Endothelial cell of umbilical vein (primary cell): ENCODE results near the gene MLYCD. TPM values are rescaled to one million over a fixed set of nuclear protein-coding genes. Genes with fewer than 3 reads are reported as not detected.

Experiments used
- BruUV-seq: library from RNA; stranded (reverse); fragments of 400-500 nt; replicated peaks from 2 replicates; lab custom pipeline; 2021; lab: Mats Ljungman, UMichigan
- CTCF ChIA-PET: fragments of 300-600, 350-600 bp; sonication (Branson Sonifier 250); formaldehyde crosslinking; loops from one replicate; lab custom pipeline; 2021; ENCODE audit warnings: antibody characterized with exemption, inconsistent platforms; lab: Charles Lee
- POLR2A ChIA-PET: fragments of 300-600, 350-600 bp; sonication (Branson Sonifier 250); formaldehyde crosslinking; loops from one replicate; lab custom pipeline; 2021; ENCODE audit warnings: antibody characterized with exemption, inconsistent platforms; lab: Charles Lee
- DNase-seq: peaks from one replicate; pipeline ENCODE4 v3.0.0-alpha.2; 2011; ENCODE audit warnings: low read depth, low spot score
- FAIRE-seq: peaks from 2 replicates; lab custom pipeline; 2011; peaks lifted over from hg19 to GRCh38; lab: Jason Lieb, UNC
- H2AFZ ChIP-seq: 2 replicates; pipeline ENCODE4 v1.6.0; 2012; ENCODE audit warnings: low read depth, low read length, control low read depth, inconsistent platforms
- H3K27ac ChIP-seq: 2 replicates; pipeline ENCODE4 v1.5.1; 2011; ENCODE audit warnings: low read depth, mild to moderate bottlenecking, control low read depth, low read length, moderate library complexity; ENCODE audit not compliant: insufficient read depth
- H3K27me3 ChIP-seq, 2 experiments: 2 replicates each; pipeline versions ENCODE4 v1.6.0 to v1.6.1; 2011; ENCODE audit warnings: low read length in 2 of 2, mixed read lengths in 1 of 2; ENCODE audit not compliant: control insufficient read depth in 2 of 2, insufficient read depth in 2 of 2
- H3K36me3 ChIP-seq, 2 experiments: 2 replicates in 1 of 2; 3 replicates in 1 of 2; pipeline ENCODE4 v1.5.1; 2011; ENCODE audit warnings: low read length in 2 of 2, mild to moderate bottlenecking in 1 of 2, moderate library complexity in 1 of 2; ENCODE audit not compliant: control insufficient read depth in 2 of 2, insufficient read depth in 2 of 2; ENCODE audit errors: extremely low read depth in 1 of 2
- H3K4me1 ChIP-seq: 3 replicates; pipeline ENCODE4 v1.5.1; 2011; ENCODE audit warnings: mild to moderate bottlenecking, low read length; ENCODE audit not compliant: control insufficient read depth, insufficient read depth; ENCODE audit errors: extremely low read depth
- H3K4me2 ChIP-seq: 2 replicates; pipeline ENCODE4 v1.6.1; 2011; ENCODE audit warnings: low read length, control low read depth, mixed read lengths; ENCODE audit not compliant: insufficient read depth
- H3K4me3 ChIP-seq, 3 experiments: fragments of 200-600 bp in 1 of 3; sonication (generic), shearing (Covaris generic) in 1 of 3; replicated peaks in 1 of 3; 2 replicates each; pipeline ENCODE4 v1.5.1; 2011 to 2016; ENCODE audit warnings: control low read depth in 3 of 3, low read length in 3 of 3, mild to moderate bottlenecking in 2 of 3, inconsistent platforms in 1 of 3, low read depth in 1 of 3, moderate library complexity in 1 of 3; ENCODE audit not compliant: insufficient read depth in 1 of 3
- H3K79me2 ChIP-seq: 2 replicates; pipeline ENCODE4 v1.6.0; 2012; ENCODE audit warnings: low read length, inconsistent platforms; ENCODE audit not compliant: control insufficient read depth, insufficient read depth
- H3K9ac ChIP-seq: replicated peaks from 2 replicates; pipeline ENCODE3; 2011; ENCODE audit warnings: low read length, control low read depth; ENCODE audit not compliant: insufficient read depth; ENCODE audit errors: extremely low read depth
- H3K9me1 ChIP-seq: replicated peaks from 3 replicates; pipeline ENCODE4 v1.6.0; 2011; ENCODE audit warnings: mild to moderate bottlenecking, low read length; ENCODE audit not compliant: control insufficient read depth, insufficient read depth; ENCODE audit errors: extremely low read depth
- H3K9me3 ChIP-seq: replicated peaks from 2 replicates; pipeline ENCODE4 v1.5.1; 2012; ENCODE audit warnings: low read length, inconsistent platforms; ENCODE audit not compliant: control insufficient read depth, insufficient read depth
- H4K20me1 ChIP-seq: replicated peaks from 2 replicates; pipeline ENCODE3; 2011; ENCODE audit warnings: mild to moderate bottlenecking, low read length; ENCODE audit not compliant: control insufficient read depth, insufficient read depth; ENCODE audit errors: extremely low read depth
- CTCF ChIP-seq, 2 donors: IDR thresholded peaks; 1 replicate in 1 of 2; 2 replicates in 1 of 2; pipeline ENCODE4 v1.5.1; 2011; ENCODE audit warnings: low read length in 2 of 2, mild to moderate bottlenecking in 2 of 2, moderate library complexity in 2 of 2, control low read depth in 1 of 2, inconsistent platforms in 1 of 2, low read depth in 1 of 2; ENCODE audit not compliant: insufficient read depth in 1 of 2; ENCODE audit errors: extremely low read depth in 1 of 2
- FOS ChIP-seq: IDR thresholded peaks from 2 replicates; pipeline ENCODE4 v1.6.1; 2011; ENCODE audit warnings: mild to moderate bottlenecking, low read length, moderate library complexity, borderline replicate concordance; ENCODE audit not compliant: insufficient read depth
- GATA2 ChIP-seq: IDR thresholded peaks from 2 replicates; pipeline ENCODE4 v1.7.0; 2011; ENCODE audit warnings: low read depth, mild to moderate bottlenecking, moderate library complexity, mixed read lengths, low read length; ENCODE audit not compliant: insufficient read length, insufficient read depth
- JUN ChIP-seq: IDR thresholded peaks from 2 replicates; pipeline ENCODE4 v1.6.1; 2011; ENCODE audit warnings: borderline replicate concordance, low read depth; ENCODE audit not compliant: insufficient read length, insufficient read depth
- MYC ChIP-seq: IDR thresholded peaks from one replicate; pipeline ENCODE4 v1.6.1; 2011; ENCODE audit warnings: mild to moderate bottlenecking, low read depth, low read length
- POLR2A ChIP-seq: IDR thresholded peaks from 2 replicates; pipeline ENCODE4 v1.6.1; 2012; ENCODE audit warnings: low read depth, mild to moderate bottlenecking, control low read depth, low read length
- dilution Hi-C: fragments of 300-500 bp; cut with MboI; formaldehyde crosslinking; loops from one replicate; pipeline ENCODE4 v1.15.0; 2019; ENCODE audit warnings: low sequenced_read_pairs; ENCODE audit not compliant: extremely low pct_ligation_motif_present
- intact Hi-C: fragments of 100-400 bp; cut with micrococcal nuclease; formaldehyde crosslinking; loops from one replicate; pipeline ENCODE4 v1.10.0; 2022
- polyA plus RNA-seq, 4 experiments: library from polyadenylated mRNA; depleted of rRNA in 3 of 4; stranded (reverse) in 3 of 4; unstranded in 1 of 4; fragments of >200 nt; gene quantifications; 2 replicates each; pipeline versions ENCODE4 v1.2.1 to v1.2.3, GENCODE V29; 2011 to 2012; ENCODE audit warnings: missing spikeins in 1 of 4
- total RNA-seq: library from RNA; stranded (reverse); gene quantifications from 2 replicates; pipeline ENCODE4 v1.2.3, GENCODE V29; 2021
- TF ChIP-seq, protein P1 (sequence below): IDR thresholded peaks from 2 replicates; pipeline ENCODE4 v1.6.1; 2011; ENCODE audit not compliant: insufficient read depth, insufficient read length

The MLYCD gene
- total and polyA plus RNA-seq, 2 donors (not counting 3 experiments of a cell fraction or from before 2014, with no cell fraction given), result 2.0 to 3.4 TPM

DNA sequence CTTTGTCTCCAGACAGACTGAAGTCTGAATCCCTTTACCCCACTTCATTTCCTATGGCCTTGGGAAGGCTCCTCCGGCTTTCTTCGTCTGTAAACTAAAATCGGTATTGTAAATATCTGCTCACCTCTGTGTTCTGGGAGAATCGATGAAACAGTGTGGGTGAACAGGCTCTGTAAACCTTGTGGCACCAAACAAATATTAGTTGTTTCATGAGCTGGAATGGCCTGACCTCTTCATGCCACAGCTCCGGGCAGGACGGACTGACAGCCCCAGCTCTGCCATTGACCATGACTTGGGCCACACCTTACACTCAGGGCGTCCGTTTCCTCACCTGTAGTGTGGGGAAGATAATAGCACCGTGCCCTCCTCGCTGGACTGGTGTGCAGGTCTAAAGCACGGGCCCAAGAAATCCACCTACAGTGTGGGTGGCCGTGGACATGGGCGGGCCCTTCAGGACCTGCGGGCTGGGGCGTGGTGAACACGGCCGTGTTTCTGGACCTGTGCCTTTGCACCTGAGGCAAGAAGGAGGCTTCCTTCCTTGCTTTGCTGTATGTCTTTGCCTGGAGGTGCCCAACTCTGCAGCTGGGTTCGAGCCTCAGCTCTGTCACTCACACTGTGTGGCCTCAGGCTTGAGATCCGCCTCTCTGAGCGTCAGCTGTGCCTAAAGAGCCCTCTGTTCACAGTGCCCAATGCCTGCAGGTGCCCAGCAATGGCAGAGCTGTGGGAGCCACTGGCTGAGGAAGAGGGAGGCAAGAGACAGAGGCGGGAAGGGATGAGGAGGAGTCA is 48.1 kb downstream of the MLYCD start:
- no peak for TF ChIP-seq JUN
- TF ChIP-seq CTCF (IDR thresholded peaks at IDR 0.05; ENCODE audit: extremely low read depth in 1 of 2, insufficient read depth in 1 of 2, low read depth in 1 of 2, low read length in 2 of 2), result no peak
- no peak for TF ChIP-seq GATA2
- no peak for TF ChIP-seq FOS
- TF ChIP-seq, protein P1, sequence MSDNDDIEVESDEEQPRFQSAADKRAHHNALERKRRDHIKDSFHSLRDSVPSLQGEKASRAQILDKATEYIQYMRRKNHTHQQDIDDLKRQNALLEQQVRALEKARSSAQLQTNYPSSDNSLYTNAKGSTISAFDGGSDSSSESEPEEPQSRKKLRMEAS, result no peak
- TF ChIP-seq POLR2A, result no peak
- no peak for TF ChIP-seq MYC
- Histone ChIP-seq H3K9me3 (no peaks in the 10 kb centered on the region), H3K27ac (no peak overlapping the region), H3K4me3 (no peak overlapping the region), H3K27me3 (no peaks in the 10 kb centered on the region), H3K79me2 (no peaks in the 10 kb centered on the region), H3K4me1 (no peaks in the 10 kb centered on the region), H4K20me1 (no peaks in the 10 kb centered on the region), H3K4me2 (no peak overlapping the region), H3K36me3 (no peaks in the 10 kb centered on the region), H3K9me1 (no peaks in the 10 kb centered on the region), H3K9ac (no peak overlapping the region), H2AFZ (no peak overlapping the region)
- ChIA-PET CTCF (interaction anchor here (1.3 kb wide), 1 partner anchor 120 kb away, joined by 4 read pairs; no protein-coding TSS in a partner anchor), POLR2A (no interaction called here)
- no peak for DNase-seq
- intact Hi-C loops (no loop called here), dilution Hi-C loops (no loop called here)
- BruUV-seq, result no TSS peak
- FAIRE-seq, result no peak
